ENCODE results near the gene ASCL3.
"Not testable (repeated sequence)": the region's sequence is repeated elsewhere in the genome, so short reads cannot be mapped to it uniquely, and the experiment has no call there.

ASCL3 gene, protein sequence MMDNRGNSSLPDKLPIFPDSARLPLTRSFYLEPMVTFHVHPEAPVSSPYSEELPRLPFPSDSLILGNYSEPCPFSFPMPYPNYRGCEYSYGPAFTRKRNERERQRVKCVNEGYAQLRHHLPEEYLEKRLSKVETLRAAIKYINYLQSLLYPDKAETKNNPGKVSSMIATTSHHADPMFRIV

DNA sequence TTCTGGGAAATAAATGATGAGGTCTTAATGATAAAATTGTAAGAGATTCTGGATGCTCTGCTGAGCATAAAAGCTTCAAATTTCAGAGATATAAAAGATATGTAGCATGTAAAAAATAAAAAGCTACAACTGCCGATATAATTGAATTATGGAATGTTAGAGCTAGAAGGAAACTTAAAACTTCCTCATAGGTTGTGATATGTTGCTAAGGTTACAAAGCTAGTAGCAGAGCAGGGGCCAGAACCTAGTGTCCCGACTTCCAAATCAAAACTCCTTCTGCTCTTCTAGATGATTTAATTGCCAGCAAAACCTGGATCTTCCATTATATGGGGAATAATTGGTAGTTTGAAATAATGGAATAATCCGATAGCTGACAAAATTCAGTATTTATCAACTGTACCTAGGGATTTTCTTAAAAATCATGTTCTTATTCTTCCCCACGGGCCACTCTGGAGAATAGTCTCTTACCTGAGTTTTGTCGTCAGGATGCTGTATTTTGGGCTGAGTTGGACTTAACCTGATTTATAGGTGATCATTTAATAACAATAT lies at the start of gene ASCL3:
ASCL3 (minus strand) TSS at position 499 of the 549 bp plus-strand sequence. CDS start 4,855 bp downstream, outside the sequence.
- DNase-seq (ENCODE audit: low spot score) = no peak
- in situ Hi-C loops (cut with MboI; ENCODE audit: low pct_unique_long_range_greater_than_20kb, low sequenced_read_pairs, unreplicated experiment) = no loop called here
- TF ChIP-seq CTCF (IDR thresholded peaks at IDR 0.05; ENCODE audit: extremely low read depth, insufficient read depth, missing control alignments) = no peak

DNA sequence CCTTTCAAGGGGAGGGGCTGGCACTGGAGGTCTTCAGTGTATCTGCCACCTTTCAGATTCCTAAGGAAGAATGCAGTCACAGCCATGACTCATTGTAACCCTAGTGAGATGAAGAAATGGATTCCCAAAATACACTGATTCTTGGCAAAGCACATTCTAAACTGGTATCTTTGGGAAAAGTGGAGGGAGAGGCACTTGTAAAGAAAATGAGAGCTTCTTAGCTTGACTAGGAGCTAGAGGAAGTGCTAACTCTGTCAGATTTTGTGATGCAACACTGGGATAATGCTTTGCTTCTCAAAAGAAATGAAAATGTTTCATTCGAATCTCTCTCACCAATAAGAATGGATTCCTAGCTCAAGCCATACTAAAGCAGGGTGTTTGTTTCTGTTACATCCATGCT lies 46.6 kb upstream of the ASCL3 start:
- no peak for TF ChIP-seq CTCF (IDR thresholded peaks at IDR 0.05; ENCODE audit: extremely low read depth, insufficient read depth, missing control alignments)
- no peak for DNase-seq (ENCODE audit: low spot score)

DNA sequence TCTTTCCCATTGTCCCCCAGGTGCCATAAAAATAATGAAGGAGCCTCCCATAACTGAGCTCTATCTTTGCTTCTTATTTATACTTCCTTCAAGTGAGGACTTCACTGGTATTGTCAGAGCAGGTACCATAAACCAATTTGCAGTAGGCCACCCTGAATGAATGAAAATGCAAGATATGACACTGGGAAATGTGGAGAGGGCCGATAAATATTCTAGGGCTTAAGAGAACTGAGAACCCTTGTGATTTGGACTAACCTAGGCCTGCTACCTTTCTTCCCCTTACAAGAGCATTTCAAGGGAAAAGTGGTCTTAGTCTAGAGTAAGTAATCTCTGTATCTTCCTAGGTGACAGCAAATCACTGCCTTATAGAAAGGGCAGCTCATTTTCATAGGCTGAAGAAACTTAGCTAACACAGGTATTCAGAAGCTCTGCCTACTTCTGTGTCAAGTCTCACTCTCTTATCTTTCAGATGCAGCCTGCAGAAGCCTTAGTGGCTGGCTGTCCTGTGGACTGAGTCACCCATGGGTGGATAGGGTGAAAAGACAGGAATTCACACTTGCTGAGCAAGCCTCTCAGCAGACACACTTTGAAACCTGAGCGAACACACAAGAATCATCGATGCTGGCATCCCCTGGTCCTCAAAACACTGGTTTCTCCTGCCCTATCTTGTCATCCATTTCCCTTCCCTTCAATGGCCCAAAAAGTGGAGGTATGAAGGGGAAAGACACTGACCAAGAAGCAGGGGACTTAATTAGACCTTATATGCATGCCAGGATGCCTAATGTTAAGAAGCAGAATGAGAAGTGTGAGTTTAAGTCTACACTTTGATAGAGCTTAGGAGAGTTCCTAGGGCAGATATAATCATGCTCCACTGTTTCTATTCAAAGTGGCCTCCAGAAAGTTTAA lies 45.8 kb upstream of the ASCL3 start:
- TF ChIP-seq CTCF (IDR thresholded peaks at IDR 0.05; ENCODE audit: extremely low read depth, insufficient read depth, missing control alignments) = no peak
- in situ Hi-C loops (cut with MboI; ENCODE audit: low pct_unique_long_range_greater_than_20kb, low sequenced_read_pairs, unreplicated experiment) = no loop called here
- DNase-seq (ENCODE audit: low spot score) = no peak

More for the DNA sequence above, 46.6 kb upstream of the ASCL3 start:
- in situ Hi-C loops (cut with MboI; ENCODE audit: low pct_unique_long_range_greater_than_20kb, low sequenced_read_pairs, unreplicated experiment) = no loop called here

- no peak for TF ChIP-seq CTCF (IDR thresholded peaks at IDR 0.05; ENCODE audit: extremely low read depth, insufficient read depth, missing control alignments)
- in situ Hi-C loops (cut with MboI; ENCODE audit: low pct_unique_long_range_greater_than_20kb, low sequenced_read_pairs, unreplicated experiment) = no loop called here
- DNase-seq (ENCODE audit: low spot score) = no peak
Measured at GRCh38 chr11:8987446-8987845, 44.6 kb upstream of the ASCL3 start.

GRCh38 chr11:8986772-8987171 lies 44.0 kb upstream of the ASCL3 start:
- in situ Hi-C loops (cut with MboI; ENCODE audit: low pct_unique_long_range_greater_than_20kb, low sequenced_read_pairs, unreplicated experiment); DNase-seq (ENCODE audit: low spot score): not testable (repeated sequence)

DNA sequence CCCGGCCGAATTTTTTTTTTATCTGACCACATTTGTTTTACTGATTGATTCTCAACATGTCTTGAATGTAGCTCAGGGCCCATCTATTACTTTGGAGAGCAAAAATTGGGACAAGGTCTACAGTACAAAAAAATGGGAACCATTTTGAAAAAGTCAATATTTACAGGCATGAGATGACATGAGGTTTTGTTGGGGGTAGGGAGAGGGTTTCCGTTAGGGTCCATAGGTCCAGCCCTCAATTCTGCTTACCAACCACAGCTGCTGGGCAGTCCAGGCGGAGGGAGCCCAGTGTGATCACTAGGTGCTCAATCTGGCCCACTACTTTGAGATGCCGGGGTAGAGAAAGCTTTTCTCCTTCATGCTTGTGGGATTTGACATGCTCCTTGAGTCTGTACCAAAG lies 42.6 kb upstream of the ASCL3 start:
- DNase-seq (ENCODE audit: low spot score) = no peak
- no peak for TF ChIP-seq CTCF (IDR thresholded peaks at IDR 0.05; ENCODE audit: extremely low read depth, insufficient read depth, missing control alignments)
- in situ Hi-C loops (cut with MboI; ENCODE audit: low pct_unique_long_range_greater_than_20kb, low sequenced_read_pairs, unreplicated experiment) = no loop called here

DNA sequence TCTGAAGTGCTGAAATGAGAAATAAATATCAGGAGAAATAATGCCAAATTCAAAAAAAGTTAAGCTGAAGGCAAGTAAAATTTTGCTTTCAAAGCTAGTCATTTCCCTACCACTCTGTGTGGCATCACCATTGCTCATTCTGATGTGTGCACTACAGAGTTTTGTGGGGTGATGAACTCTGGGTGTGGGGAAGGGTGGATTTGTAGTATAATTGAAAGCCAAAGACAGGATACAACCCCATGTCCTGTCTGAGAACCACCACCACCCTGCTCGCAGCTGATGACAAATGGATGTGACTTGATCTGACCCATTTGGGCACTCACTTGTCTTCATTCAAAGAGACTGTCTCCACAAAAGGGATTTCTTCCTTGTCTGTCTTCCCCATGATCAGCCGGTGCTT lies 40.7 kb upstream of the ASCL3 start:
- in situ Hi-C loops (cut with MboI; ENCODE audit: low pct_unique_long_range_greater_than_20kb, low sequenced_read_pairs, unreplicated experiment) = no loop called here

More for the DNA sequence above, 40.7 kb upstream of the ASCL3 start:
- DNase-seq (ENCODE audit: low spot score) = no peak
- no peak for TF ChIP-seq CTCF (IDR thresholded peaks at IDR 0.05; ENCODE audit: extremely low read depth, insufficient read depth, missing control alignments)

Data from GM13977 (cell line).